ENCODE results near the gene PACSIN1. TPM values are rescaled to one million over a fixed set of nuclear protein-coding genes. Genes with fewer than 3 reads are reported as not detected.

Gene PACSIN1
- total RNA-seq, 1 donor from 2014 or later: 0.08 TPM

- H3K36me3 Mint-ChIP-seq (ENCODE audit: low read depth, unreplicated experiment): no peaks in the 10 kb centered on the region
- H3K4me3 Mint-ChIP-seq (ENCODE audit: unreplicated experiment): no peak overlapping the region
- DNase-seq (ENCODE audit: low spot score): no peak
- no peaks in the 10 kb centered on the region for H3K4me1 Mint-ChIP-seq (ENCODE audit: unreplicated experiment)
- H3K27me3 Mint-ChIP-seq (ENCODE audit: unreplicated experiment): peaks cover 5% of the 10 kb centered on the region
- no peak overlapping the region for H3K27ac Mint-ChIP-seq (ENCODE audit: unreplicated experiment)
- TF ChIP-seq, protein P1, sequence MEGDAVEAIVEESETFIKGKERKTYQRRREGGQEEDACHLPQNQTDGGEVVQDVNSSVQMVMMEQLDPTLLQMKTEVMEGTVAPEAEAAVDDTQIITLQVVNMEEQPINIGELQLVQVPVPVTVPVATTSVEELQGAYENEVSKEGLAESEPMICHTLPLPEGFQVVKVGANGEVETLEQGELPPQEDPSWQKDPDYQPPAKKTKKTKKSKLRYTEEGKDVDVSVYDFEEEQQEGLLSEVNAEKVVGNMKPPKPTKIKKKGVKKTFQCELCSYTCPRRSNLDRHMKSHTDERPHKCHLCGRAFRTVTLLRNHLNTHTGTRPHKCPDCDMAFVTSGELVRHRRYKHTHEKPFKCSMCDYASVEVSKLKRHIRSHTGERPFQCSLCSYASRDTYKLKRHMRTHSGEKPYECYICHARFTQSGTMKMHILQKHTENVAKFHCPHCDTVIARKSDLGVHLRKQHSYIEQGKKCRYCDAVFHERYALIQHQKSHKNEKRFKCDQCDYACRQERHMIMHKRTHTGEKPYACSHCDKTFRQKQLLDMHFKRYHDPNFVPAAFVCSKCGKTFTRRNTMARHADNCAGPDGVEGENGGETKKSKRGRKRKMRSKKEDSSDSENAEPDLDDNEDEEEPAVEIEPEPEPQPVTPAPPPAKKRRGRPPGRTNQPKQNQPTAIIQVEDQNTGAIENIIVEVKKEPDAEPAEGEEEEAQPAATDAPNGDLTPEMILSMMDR (IDR thresholded peaks at IDR 0.05; ENCODE audit: unreplicated experiment): no peak
- H3K9me3 Mint-ChIP-seq (ENCODE audit: unreplicated experiment): no peaks in the 10 kb centered on the region
Observed at GRCh38 chr6:34547701-34548644, 82.1 kb downstream of the PACSIN1 start.

GRCh38 chr6:34549026-34549803 lies 83.3 kb downstream of the PACSIN1 start:
- H3K9me3 Mint-ChIP-seq (ENCODE audit: unreplicated experiment): no peaks in the 10 kb centered on the region
- H3K4me1 Mint-ChIP-seq (ENCODE audit: unreplicated experiment): peaks cover 3% of the 10 kb centered on the region
- DNase-seq (ENCODE audit: low spot score): no peak
- H3K27me3 Mint-ChIP-seq (ENCODE audit: unreplicated experiment): peaks cover 13% of the 10 kb centered on the region
- H3K4me3 Mint-ChIP-seq (ENCODE audit: unreplicated experiment): no peak overlapping the region
- TF ChIP-seq, protein P1 (IDR thresholded peaks at IDR 0.05; ENCODE audit: unreplicated experiment): no peak
- no peak overlapping the region for H3K27ac Mint-ChIP-seq (ENCODE audit: unreplicated experiment)
- no peaks in the 10 kb centered on the region for H3K36me3 Mint-ChIP-seq (ENCODE audit: low read depth, unreplicated experiment)

DNA sequence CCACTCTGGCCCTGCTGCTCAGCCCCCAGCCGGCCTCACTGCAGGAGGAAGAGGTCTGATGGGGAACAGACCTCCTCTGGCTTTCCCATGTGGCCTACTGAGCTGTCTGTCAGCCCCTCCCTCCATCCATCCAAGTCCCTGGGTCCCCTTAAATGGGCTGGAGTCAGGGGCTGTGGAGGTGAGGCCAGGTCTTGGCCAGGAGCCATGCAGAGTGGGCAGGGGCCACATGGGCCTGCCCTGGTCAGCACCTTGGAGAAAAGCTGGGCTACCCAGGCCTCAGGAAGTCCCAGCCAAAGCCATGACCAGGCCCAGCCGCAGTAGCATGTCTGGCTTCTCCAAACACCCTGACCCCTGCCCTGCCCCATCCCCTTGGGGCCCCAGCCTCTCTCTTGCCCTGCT lies 83.9 kb downstream of the PACSIN1 start:
- Mint-ChIP-seq H3K36me3 (ENCODE audit: low read depth, unreplicated experiment) (no peaks in the 10 kb centered on the region), H3K27me3 (ENCODE audit: unreplicated experiment) (peaks cover 13% of the 10 kb centered on the region), H3K4me1 (ENCODE audit: unreplicated experiment) (peaks cover 3% of the 10 kb centered on the region), H3K4me3 (ENCODE audit: unreplicated experiment) (no peak overlapping the region), H3K27ac (ENCODE audit: unreplicated experiment) (no peak overlapping the region), H3K9me3 (ENCODE audit: unreplicated experiment) (no peaks in the 10 kb centered on the region)
- DNase-seq (ENCODE audit: low spot score): no peak
- TF ChIP-seq, protein P1 (IDR thresholded peaks at IDR 0.05; ENCODE audit: unreplicated experiment): no peak

DNA sequence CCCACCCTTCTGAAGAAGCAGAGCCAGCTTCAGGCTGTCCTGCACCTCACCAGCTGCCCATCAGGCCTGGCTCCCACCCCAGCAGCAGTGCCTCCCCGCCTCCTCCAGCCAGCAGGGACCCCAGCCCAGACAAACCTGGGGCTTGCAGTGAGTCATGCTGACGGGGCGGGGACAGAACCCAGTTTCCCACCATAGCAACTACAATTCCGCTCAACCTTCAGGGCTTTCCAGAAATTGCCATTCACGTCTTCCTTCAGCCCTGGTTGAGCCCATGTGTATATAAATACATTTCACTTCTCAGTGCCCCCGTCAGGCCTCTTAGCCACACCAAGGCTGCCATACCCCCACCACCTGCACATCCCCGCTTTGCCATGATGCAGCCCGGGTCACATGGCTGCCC lies 85.8 kb downstream of the PACSIN1 start:
- TF ChIP-seq, protein P1 (IDR thresholded peaks at IDR 0.05; ENCODE audit: unreplicated experiment): no peak
- no peak for DNase-seq (ENCODE audit: low spot score)
- H3K9me3 Mint-ChIP-seq (ENCODE audit: unreplicated experiment): no peaks in the 10 kb centered on the region
- peaks cover 3% of the 10 kb centered on the region for H3K4me1 Mint-ChIP-seq (ENCODE audit: unreplicated experiment)
- peaks cover 13% of the 10 kb centered on the region for H3K27me3 Mint-ChIP-seq (ENCODE audit: unreplicated experiment)
- no peak overlapping the region for H3K27ac Mint-ChIP-seq (ENCODE audit: unreplicated experiment)
- no peak overlapping the region for H3K4me3 Mint-ChIP-seq (ENCODE audit: unreplicated experiment)
- H3K36me3 Mint-ChIP-seq (ENCODE audit: low read depth, unreplicated experiment): no peaks in the 10 kb centered on the region
